GM18502 (cell line): ENCODE measurements around the gene LYZ.

Experiments used
- ATAC-seq: cut with Tn5 transposase; IDR thresholded peaks from one replicate; pipeline ENCODE4 v1.9.1; 2021; ENCODE audit warnings: mild to moderate bottlenecking; ENCODE audit not compliant: unreplicated experiment, poor library complexity

The LYZ gene

DNA sequence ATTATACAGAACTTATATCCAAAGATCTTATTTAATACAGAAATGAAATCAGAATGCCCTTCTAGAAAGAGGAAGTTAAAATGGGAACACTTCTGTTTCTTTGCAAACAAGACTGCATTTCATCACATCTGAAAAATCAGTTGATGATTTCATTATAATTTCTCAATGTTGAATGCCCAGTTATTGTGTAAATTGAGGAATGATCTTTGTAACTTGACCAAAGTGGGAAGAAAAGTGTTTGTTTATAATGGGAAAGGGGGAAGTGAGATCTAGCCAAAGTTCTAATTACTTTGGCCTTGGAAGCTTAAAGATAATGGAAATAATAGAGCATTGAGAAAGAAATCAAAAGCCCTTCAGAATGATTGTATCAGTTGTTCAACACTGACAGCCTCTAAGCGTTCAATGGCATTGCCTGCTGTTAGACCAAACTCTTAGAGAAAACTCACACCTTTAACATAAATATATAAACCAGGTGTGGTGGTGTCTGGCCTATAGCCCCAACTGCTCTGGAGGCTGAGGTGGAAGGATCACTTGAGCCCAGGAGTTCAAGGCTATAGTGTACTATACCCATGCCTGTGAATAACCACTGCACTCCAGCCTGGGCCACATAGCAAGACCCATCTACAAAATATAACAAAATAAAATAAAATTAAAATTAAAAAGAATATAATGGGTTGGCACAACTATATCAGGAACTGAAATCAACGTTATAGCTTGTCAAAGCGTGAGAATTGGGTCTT, 9.9 kb upstream of the LYZ start:
- no peak for ATAC-seq

DNA sequence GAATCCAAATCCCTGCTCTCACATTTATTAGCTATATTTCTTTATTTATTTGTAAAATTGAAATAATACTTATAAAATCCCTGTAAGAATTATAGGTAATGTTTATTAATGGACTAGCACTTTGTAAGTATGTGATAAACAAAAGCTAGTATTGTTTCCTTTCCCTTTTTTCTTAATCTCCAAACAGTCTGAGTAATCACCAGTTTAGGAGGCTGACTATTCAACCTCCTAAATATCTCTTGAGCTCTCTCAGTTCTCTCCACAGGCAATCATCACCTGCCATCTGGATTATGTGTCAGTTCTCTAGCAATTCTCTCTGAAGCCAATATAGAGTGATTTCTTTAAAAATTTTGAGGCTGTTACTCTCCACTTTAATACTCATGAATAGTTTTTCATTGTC, 9.2 kb upstream of the LYZ start:
- ATAC-seq = no peak

DNA sequence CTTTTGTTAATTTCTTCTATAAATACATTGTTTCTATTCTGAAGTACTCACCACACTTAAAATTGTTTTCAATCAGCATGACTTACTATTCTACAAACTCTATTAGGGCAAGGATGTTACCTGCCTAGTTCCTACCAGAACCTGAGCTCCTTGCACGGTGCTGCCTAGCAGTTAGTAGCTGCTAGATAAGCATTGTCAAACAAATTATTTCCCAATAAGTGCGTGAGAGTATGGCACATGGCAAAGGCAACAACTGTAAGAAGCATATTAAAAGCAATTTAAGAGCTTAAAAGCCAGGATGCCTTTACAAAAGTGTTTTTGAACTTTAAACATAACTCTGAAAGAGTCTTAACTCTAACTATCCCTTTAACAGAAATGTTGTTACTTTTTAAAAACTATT, 8.2 kb upstream of the LYZ start:
- no peak for ATAC-seq

DNA sequence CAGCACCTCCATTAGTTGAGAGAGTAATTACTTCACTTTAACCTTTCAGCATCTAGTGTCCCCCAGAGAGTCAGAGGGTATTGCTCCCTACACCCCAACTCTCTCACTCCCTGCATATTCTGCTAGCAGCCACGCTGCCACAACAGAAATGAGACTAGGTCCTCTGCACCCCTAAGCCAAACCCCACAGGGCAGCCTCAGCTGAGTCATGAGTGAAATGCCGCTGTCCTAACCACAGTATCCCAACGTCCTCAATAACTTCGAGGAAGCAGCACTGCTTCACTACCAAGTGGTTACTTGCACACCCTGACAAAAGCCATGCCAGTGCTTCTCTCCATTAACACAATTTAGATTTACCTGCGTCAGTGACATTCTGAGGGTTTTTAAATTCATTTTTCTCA, 6.9 kb upstream of the LYZ start:
- no peak for ATAC-seq

DNA sequence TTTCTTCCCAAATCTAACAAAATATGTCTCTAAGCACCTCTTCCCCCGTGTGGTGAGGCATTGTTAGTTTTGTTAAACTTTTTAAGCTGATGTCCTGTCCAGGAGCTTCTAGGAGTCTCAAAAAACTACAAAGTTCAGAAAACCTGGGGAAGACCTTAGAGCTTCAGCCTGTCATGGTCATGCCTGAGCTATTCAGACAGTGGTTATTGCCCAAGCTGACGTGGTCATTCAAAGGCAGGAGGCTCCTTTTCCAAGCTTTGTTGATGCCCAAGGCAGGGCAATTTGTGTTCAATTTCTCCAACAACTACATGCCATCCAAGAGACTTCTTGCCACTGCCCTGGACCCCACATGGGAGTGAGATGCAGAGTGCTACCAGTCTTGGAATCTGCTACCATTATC, 5.8 kb upstream of the LYZ start:
- no peak for ATAC-seq

DNA sequence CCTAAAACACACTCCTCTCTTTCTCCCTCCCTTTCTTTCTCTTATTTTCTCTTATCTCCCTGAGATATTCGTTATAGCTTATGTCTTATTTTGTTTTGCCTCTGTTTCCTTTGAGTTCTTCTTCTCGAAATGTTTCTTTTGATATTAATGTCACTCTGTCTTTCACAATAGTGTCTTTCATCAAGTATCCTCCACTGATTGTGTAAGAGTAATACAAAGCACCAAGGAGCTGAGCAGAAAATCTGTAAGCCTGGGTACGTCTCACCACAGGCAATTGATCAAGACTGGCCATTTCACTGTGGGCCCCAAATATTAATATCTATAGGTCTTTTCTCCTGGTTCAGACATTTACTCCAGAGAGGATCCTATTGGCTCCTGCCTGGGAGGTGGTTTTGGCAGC, 4.8 kb upstream of the LYZ start:
- ATAC-seq = no peak

DNA sequence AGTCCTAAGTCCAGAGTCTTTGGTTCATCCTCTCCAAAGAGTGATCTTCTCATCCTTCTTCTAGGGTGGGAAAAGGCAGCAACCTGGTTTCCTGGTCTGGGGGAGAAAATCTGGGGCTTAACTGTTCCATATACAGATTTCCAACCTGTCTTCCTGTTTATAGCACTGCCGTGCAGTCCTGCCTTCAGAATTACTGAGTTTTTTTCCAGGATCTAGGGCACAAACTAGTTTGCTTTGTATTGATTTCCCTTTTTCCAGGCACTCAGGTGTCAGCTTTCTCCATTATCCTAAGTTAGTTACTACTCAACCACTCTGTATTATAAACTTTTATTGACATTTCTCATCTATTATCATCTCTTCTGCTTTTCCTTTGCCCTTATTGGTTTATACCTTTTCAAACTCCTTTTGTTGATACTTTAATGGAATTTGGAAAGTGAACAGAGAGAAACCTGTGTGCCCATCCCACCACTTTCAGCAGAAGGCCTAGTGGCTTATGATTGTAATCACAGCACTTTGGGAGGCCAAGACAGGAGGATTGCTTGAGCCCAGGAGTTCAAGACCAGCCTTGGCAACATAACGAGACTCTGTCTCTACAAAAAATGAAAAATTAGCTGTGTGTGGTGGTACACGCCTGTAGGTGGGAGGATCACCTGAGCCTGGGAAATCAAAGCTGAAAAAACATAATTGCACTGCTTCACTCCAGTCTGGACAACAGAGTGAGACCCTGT, 4.1 kb upstream of the LYZ start:
- ATAC-seq = no peak

DNA sequence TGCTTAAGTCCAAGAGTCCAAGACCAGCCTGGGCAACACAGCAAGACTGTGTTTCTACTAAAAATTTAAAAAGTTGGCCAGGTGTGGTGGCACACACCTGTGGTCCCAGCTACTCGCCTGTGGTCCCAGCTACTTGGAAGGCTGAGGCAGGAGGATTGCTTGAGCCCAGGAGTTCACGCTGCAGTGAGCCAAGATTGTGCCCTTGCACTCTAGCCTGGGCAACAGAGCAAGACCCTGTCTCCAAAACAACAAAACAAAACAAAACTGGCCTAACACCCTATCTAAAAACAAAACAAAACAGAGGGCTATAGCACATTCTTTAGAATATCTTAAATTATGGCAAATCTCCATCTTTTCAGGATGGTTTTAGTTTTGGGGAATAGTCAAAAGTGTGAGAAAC, 3.1 kb upstream of the LYZ start:
- no peak for ATAC-seq

DNA sequence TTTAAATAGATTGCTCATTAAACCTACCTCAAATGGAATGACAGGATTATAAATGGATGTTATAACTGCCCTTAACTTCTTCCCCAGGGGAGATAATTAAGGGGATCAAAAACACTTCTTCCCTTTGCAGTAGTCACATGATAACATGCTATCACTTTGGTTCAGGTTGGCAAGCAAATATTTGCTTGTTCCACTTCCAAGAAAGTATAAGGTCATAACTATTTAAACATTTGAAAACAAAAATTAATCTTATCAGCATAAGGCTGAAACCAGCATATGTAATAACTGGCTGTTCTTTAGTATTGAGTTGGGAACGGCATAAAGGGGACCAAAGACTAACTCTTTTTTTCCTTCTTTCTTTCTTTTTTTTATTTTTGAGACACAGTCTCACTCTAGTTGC, 2.4 kb upstream of the LYZ start:
- ATAC-seq = no peak

DNA sequence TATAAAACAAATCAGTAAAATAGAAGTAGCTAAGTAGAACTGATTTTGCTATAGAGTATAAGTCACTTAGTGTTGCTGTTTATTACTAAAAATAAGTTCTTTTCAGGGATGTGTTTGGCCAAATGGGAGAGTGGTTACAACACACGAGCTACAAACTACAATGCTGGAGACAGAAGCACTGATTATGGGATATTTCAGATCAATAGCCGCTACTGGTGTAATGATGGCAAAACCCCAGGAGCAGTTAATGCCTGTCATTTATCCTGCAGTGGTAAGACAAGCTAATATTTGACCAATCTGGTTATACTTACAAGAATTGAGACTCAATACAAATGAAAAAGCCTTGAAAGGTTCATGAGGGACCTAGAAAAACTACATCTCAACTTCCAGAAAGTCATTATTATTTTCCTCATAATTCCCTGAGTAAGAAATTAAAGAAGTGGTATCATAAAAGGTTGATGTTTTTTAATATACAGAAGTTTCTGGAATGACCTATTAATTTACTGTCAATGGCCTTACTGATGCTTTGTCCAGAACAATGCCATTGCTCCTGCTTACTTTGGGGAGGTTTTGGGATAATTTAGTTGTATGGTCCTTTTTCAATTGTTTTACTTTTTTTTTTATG, 1.9 kb downstream of the LYZ start:
- no peak for ATAC-seq

DNA sequence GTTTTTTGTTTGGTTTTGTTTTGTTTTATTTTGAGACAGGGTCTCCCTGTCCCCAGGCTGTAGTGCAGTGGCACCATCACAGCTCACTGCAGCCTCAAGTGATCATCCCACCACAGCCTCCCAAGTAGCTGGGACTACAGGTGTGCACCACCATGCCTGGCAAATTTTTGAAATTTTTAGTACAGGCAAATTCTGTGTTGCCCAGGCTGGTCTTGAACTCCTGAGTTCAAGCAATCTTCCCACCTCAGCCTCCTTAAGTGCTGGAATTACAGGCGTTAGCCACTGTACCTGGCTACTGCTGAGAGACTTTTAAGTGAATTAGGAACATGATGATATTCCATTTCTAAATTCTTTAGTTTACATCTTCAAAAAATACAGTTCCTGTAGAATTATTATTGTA, 2.6 kb downstream of the LYZ start:
- no peak for ATAC-seq

DNA sequence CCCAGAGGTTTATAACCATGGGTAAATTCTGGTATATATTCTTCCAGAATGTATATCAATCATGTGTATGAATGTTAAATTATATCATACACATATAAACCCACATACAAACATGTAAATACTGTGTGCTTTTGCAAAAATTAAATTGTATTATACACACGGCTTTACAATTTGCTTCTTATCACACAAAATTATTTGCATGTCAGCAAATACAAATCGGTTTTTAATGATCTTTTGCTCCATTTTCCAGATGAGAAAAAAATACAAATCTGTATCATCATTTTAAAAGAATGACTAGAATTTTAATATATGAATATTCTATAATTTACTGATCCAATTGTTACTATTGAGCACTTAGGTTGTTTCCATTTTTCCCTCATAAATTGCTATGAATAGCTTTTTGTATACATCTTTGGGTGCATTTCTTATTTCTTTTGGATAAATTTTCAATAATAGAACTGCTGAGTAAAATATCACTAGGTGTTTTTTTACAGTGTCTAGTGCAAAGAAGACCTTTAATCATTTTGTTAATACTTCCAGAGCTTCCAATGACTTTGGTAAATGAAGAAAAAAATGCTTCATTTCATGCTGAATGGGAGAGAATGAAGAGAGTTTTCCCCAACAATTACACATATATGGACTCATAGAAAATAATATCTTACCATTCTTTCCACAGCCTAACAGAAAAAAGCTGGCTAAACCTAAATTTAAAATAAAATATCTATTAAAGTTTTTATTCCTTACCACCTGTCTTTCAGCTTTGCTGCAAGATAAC, 3.5 kb downstream of the LYZ start:
- no peak for ATAC-seq

DNA sequence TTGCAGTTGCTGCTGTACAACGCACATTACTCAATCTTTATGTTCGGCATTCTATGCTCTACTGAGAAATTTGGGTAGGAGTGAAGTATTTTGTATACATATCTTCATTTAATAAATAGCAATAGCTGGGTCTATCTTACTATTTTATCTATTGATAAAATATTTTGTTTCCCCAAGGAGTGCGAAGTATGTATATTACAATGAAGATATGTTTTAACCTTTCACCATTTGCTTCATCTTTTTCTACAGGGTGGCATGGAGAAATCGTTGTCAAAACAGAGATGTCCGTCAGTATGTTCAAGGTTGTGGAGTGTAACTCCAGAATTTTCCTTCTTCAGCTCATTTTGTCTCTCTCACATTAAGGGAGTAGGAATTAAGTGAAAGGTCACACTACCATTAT, 4.7 kb downstream of the LYZ start:
- no peak for ATAC-seq

DNA sequence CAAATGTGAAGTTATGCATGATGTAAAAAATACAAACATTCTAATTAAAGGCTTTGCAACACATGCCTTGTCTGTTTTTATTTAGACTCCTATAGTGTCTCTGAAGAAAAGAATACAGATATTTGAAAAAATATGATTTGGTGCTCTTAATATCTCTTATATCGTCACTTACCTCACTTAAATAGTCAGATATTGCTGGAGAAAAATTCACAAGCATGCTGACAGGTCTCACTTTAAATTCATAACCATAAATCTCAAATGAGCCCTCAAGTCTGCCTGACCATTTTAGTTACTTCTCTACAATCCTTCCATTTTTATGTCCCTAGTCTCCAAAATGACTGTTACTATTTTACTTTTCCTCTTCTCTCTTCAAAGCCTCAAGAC, 6.0 kb downstream of the LYZ start:
- no peak for ATAC-seq

DNA sequence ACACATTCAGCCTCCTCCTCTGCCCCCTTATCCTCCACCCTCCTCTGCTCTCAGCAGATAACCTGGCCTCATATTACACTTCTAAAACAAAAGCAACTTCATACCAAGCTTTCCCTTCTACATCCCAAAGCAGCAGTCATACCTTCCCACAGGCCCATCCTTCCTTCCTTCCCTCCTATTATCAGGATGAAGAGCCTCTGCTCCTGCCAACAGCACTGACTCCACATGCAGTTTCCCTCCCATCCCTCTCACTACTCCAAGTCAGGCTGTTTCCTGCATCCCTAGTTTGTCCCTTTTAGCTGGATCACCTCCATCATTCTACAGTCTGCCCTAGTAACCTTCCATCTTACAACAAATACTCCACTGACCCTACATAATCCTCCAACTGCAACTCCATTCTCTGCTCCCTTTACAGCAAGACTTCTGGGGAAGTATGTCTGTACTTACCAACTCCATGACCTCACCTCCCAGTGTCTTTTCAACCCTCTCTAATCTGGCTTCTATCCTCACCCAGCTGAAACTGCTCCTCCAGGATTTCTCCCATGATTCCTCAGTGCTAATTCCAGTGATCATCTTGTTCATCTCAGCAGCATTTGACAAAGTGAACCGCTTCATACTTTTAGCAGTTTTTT, 6.5 kb downstream of the LYZ start:
- ATAC-seq = no peak

DNA sequence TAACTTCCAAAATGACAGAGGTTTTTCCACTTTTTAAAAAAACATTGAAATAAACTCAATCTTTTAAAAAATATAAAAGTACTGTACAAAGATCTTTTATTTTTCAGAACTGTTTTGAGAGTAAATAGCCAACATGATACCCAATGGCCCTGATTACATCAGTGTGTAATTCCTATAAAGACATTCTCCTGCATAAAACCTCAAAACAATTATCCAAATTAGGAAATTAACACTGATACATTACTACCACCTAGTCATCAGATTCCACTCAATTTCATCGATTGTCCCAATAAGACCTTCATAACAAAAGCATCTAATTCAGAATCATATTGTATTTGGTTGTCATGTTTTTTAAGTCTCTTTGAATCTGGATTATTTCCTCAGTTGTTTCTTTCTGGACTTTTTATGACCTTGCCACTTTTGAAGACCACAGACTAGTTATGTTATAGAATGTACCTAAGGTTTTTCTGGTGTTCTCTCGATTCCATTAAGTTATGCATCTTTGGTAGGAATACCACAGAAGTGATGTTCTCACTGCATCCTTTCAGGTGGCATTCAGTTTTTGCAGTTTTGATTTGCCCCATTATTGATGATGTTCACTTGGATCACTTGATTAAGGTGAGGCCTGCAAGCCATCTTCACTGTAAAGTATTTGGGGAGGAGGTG, 7.3 kb downstream of the LYZ start:
- no peak for ATAC-seq

DNA sequence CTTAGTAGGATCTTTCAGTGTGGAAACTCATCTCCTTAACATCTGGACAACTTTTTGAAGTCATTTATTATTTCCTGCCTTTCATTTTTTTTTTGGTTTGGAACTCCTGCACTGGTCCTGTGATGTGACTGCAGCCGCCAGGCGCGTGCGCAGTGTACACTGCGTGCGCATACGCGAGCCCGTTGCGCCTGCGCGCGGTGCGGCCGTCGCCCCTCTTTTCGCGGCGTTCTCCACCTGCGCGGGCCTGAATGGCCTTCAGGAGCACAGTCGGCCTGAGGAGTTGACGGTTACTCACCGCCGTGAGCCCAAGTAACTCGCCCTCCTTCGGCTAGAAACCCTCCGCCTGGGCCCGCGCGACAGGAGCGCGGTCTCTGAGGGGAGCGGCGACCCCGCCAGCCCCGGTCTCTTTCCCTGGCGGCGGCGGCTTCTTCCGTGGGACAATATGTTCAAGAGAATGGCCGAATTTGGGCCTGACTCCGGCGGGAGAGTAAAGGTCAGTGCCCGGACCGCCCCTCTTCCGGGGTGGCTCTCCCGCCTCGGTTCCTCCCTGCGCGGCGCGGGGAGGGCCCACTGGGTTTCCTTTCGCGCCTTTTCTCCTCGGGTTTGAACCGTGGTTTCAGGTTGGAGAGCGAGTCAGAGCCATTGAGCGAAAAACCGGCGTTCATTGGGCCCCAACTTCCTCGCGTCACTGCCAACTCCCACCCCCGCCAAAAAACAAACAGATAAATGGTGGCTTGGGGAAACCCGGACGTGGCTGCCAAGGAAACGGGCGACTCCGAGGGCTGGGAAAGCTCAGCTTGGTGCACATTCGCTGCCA, 11.6 kb downstream of the LYZ start, which contains the start of gene YEATS4:
TSS of gene YEATS4 (plus strand) at position 213 of the 817 bp plus-strand sequence. CDS start at position 443, 230 bp downstream.
- ATAC-seq = peak; percentile 83

DNA sequence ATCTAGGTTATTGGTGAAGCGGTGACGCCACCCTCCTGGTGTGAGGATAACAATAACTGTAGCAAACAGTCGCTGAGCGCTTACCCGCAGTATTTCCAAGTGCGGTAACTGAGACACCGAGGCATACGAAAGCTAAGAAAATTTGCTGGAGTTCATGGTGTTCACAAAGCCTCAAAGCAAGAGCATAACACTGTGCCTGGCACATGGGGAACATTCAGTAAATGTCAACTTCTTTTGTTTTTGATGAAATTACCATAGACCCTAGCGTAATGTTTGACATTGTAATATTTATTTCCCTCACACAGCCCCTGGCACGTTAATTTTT, 12.1 kb downstream of the LYZ start:
- ATAC-seq = no peak

DNA sequence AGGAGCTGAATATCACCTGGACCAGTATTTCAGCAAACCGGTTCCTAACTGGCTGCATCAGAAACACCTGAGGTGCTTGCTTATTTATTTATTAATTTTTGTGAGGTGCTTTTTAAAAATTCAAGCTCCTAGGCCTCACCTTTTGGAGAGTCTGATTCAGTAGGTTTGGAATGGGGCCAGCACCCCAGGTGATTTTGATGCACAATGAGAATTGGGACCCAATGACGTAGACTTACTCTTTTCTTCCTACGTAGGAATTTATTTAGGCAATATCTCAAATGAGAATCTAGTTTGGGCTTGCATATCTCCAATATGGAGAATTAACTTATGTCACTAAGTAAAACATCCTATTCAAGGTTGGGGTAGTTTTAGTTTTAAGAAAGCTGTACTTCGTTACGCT, 18.6 kb downstream of the LYZ start:
- ATAC-seq = no peak
